ENCODE measurements around the gene ATP6V1A.

DNA sequence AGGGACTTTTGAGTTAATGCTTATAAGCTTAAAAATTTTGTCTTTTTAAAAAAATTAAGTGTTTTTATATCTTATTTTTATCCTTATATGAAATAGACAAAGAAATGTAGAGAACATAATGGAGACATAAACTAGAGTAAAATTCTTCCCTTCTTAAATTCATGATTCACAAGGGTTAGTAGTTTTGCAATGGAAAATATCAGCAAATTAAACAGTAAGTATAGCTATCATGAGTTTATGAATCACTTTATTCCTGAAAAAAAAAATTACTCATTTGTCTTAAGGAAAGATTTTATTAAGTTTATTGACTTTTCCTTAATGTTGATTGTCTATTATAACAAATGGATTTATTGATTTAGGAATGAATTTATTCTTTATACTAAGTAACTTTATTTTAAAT lies 4.3 kb downstream of the ATP6V1A start:
- TF ChIP-seq CTCF (IDR thresholded peaks at IDR 0.05): no peak
- TF ChIP-seq POLR2A (IDR thresholded peaks at IDR 0.05): no peak
- TF ChIP-seq EP300 (IDR thresholded peaks at IDR 0.05): no peak
